Thyroid gland (tissue), 4 donors: ENCODE data around the gene DLG2.

Experiments used
- CTCF ChIP-seq, 6 experiments: fragments of 200-600 bp in 3 of 6; fragments of 450-650 bp in 3 of 6; sonication (generic) in 3 of 6; IDR thresholded peaks; one replicate each; pipeline ENCODE4 v1.5.1; 2016 to 2019; ENCODE audit warnings: antibody characterized with exemption in 6 of 6, mild to moderate bottlenecking in 2 of 6, inconsistent platforms in 1 of 6, moderate library complexity in 1 of 6
- POLR2A ChIP-seq, 2 donors: fragments of 450-650 bp; IDR thresholded peaks; one replicate each; pipeline ENCODE4 v1.6.1; 2017; ENCODE audit warnings: antibody characterized with exemption in 2 of 2, mild to moderate bottlenecking in 2 of 2, moderate library complexity in 1 of 2

GRCh38 chr11:83544846-83545245 is 2082.3 kb downstream of the DLG2 start:
- TF ChIP-seq CTCF (IDR thresholded peaks at IDR 0.05) (no peak), POLR2A (IDR thresholded peaks at IDR 0.05) (no peak)
